ENCODE results near the gene CCL19. TPM values are rescaled to one million over a fixed set of nuclear protein-coding genes. Genes with fewer than 3 reads are reported as not detected.

The CCL19 gene
- total RNA-seq, 2 experiments from 2014 or later, result not detected

DNA sequence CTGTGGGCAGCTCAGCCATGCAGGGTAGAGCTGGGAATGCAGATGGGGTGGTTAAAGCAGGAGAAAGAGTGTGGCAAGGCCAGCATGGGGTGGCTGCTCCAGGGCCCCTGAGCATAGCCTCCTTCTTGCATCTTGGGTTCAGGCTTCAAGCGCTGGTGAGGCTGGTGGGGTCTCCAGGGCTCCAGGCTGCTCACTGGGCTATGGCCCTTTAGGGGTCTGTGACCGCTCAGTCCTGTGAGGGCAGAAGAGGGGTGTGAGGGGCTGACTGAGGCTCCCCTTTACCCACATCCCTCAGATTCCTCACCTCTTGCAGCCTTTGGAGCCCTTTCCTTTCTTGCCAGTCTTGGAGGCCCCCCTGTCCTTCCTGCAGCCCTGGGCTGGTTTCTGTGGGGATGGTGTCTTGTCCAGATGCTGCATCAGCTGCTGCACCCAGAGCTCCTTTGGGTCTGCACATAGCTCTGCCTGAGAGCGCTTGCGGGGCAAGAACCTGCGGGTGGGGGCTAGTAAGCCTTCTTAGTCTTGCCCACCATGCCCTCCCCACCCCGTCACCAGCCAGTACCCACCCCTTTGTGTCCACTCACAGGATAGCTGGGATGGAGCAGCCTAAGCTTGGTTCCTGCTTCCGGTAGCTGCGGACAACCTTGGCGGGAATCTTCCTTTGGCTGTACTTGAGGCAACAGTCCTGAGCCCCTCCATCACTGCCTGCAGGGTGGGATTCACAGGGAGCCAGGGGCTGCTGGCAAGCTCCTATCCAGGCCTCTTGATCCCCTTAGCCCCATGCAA is 18.3 kb upstream of the CCL19 start:
- H2AFZ ChIP-seq (ENCODE audit: low read length), result no peak overlapping the region
- H3K27ac ChIP-seq (ENCODE audit: low read depth, low read length, poor library complexity, severe bottlenecking), result no peak overlapping the region
- no peaks in the 10 kb centered on the region for H3K9me2 ChIP-seq (ENCODE audit: insufficient read depth, low read length)
- BruUV-seq (replicated peaks), result no TSS peak
- ChIA-PET POLR2A (interaction anchor here (0.6 kb wide), 1 partner anchor 52 kb away, joined by 3 read pairs; no protein-coding TSS in a partner anchor), CTCF (ENCODE audit: unreplicated experiment) (interaction anchor here (0.6 kb wide), 1 partner anchor 1508 kb away, joined by 3 read pairs; no protein-coding TSS in a partner anchor)
- no peak for TF ChIP-seq EZH2phosphoT487 (IDR thresholded peaks at IDR 0.05; ENCODE audit: borderline replicate concordance, low read depth, low read length)
- TF ChIP-seq, protein P1, sequence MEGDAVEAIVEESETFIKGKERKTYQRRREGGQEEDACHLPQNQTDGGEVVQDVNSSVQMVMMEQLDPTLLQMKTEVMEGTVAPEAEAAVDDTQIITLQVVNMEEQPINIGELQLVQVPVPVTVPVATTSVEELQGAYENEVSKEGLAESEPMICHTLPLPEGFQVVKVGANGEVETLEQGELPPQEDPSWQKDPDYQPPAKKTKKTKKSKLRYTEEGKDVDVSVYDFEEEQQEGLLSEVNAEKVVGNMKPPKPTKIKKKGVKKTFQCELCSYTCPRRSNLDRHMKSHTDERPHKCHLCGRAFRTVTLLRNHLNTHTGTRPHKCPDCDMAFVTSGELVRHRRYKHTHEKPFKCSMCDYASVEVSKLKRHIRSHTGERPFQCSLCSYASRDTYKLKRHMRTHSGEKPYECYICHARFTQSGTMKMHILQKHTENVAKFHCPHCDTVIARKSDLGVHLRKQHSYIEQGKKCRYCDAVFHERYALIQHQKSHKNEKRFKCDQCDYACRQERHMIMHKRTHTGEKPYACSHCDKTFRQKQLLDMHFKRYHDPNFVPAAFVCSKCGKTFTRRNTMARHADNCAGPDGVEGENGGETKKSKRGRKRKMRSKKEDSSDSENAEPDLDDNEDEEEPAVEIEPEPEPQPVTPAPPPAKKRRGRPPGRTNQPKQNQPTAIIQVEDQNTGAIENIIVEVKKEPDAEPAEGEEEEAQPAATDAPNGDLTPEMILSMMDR (conservative IDR thresholded peaks at IDR 0.05; ENCODE audit: low read length), result no peak
- H4K20me1 ChIP-seq (ENCODE audit: insufficient read depth, low read length), result no peaks in the 10 kb centered on the region
- DNase-seq (ENCODE audit: low spot score), result no peak
- no peaks in the 10 kb centered on the region for H3K79me2 ChIP-seq (ENCODE audit: insufficient read depth, low read depth, low read length)
- H3K4me1 ChIP-seq (ENCODE audit: insufficient read depth, low read length, poor library complexity, severe bottlenecking), result no peaks in the 10 kb centered on the region
- no peaks in the 10 kb centered on the region for H3K36me3 ChIP-seq (ENCODE audit: insufficient read depth, low read length)
- no peak overlapping the region for H3K4me2 ChIP-seq (ENCODE audit: low read length)
- intact Hi-C loops (cut with micrococcal nuclease; ENCODE audit: unreplicated experiment), result no loop called here
- H3K9me3 ChIP-seq (ENCODE audit: low read length), result no peaks in the 10 kb centered on the region
- H3K4me3 ChIP-seq (ENCODE audit: low read depth, low read length, poor library complexity, severe bottlenecking), result no peak overlapping the region

DNA sequence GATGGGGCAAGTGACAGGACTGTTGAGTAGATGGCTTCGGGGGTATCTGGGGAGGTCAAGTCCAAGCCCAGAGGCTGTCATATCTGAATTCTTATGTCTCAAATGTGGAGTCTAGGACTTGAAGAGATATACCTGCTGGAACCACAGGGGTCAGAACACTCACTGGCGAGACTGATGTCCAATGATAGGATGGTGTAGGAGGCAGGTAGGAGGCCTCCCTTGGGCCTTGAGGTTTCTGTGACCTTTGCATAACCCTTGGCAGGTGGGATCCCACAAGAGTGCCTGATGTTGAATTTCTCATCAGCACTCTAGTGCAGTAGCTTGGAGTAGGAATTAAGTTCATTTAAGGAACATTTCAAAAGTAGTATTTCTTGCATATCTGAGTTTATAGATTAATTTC is 16.1 kb upstream of the CCL19 start:
- Histone ChIP-seq H3K36me3 (ENCODE audit: insufficient read depth, low read length) (no peaks in the 10 kb centered on the region), H3K4me2 (ENCODE audit: low read length) (no peak overlapping the region), H2AFZ (ENCODE audit: low read length) (no peak overlapping the region), H3K9me3 (ENCODE audit: low read length) (no peaks in the 10 kb centered on the region), H3K27ac (ENCODE audit: low read depth, low read length, poor library complexity, severe bottlenecking) (no peak overlapping the region), H3K79me2 (ENCODE audit: insufficient read depth, low read depth, low read length) (no peaks in the 10 kb centered on the region), H3K4me1 (ENCODE audit: insufficient read depth, low read length, poor library complexity, severe bottlenecking) (no peaks in the 10 kb centered on the region), H3K4me3 (ENCODE audit: low read depth, low read length, poor library complexity, severe bottlenecking) (no peak overlapping the region), H3K9me2 (ENCODE audit: insufficient read depth, low read length) (no peaks in the 10 kb centered on the region), H4K20me1 (ENCODE audit: insufficient read depth, low read length) (no peaks in the 10 kb centered on the region)
- no peak for TF ChIP-seq EZH2phosphoT487 (IDR thresholded peaks at IDR 0.05; ENCODE audit: borderline replicate concordance, low read depth, low read length)
- TF ChIP-seq, protein P1 (conservative IDR thresholded peaks at IDR 0.05; ENCODE audit: low read length), result no peak
- DNase-seq (ENCODE audit: low spot score), result no peak
- BruUV-seq (replicated peaks), result no TSS peak
- ChIA-PET CTCF (ENCODE audit: unreplicated experiment) (no interaction called here), POLR2A (no interaction called here)
- intact Hi-C loops (cut with micrococcal nuclease; ENCODE audit: unreplicated experiment), result no loop called here
